ENCODE measurements around the gene ARL3. TPM values are rescaled to one million over a fixed set of nuclear protein-coding genes. Genes with fewer than 3 reads are reported as not detected.

The ARL3 gene
- total RNA-seq, 1 donor = 10.4 TPM

DNA sequence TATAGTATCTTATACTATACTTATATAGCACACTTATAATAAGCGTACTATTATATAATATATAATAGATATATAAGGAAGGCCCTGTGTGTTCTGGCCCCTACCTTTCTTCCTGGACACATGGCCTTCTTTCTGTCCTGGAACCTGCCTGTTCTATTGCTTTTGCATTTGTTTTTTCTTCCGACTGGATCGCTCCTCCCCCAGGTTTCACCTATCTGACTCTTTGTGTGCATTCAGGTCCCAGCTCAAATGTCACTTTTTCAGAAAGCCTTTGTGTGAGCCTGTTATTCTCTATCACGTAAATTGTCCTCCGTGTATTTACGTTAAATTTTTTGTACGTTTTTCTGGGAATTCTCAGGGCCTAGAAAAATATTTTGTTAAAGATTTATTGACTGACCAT lies 72.8 kb downstream of the ARL3 start:
- TF ChIP-seq, protein P1, sequence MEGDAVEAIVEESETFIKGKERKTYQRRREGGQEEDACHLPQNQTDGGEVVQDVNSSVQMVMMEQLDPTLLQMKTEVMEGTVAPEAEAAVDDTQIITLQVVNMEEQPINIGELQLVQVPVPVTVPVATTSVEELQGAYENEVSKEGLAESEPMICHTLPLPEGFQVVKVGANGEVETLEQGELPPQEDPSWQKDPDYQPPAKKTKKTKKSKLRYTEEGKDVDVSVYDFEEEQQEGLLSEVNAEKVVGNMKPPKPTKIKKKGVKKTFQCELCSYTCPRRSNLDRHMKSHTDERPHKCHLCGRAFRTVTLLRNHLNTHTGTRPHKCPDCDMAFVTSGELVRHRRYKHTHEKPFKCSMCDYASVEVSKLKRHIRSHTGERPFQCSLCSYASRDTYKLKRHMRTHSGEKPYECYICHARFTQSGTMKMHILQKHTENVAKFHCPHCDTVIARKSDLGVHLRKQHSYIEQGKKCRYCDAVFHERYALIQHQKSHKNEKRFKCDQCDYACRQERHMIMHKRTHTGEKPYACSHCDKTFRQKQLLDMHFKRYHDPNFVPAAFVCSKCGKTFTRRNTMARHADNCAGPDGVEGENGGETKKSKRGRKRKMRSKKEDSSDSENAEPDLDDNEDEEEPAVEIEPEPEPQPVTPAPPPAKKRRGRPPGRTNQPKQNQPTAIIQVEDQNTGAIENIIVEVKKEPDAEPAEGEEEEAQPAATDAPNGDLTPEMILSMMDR (IDR thresholded peaks at IDR 0.05; ENCODE audit: insufficient read depth, low read length) = no peak
- DNase-seq (ENCODE audit: low read depth) = no peak
- H3K4me3 ChIP-seq (ENCODE audit: low read depth, low read length) = peak overlapping the region; percentile 75

DNA sequence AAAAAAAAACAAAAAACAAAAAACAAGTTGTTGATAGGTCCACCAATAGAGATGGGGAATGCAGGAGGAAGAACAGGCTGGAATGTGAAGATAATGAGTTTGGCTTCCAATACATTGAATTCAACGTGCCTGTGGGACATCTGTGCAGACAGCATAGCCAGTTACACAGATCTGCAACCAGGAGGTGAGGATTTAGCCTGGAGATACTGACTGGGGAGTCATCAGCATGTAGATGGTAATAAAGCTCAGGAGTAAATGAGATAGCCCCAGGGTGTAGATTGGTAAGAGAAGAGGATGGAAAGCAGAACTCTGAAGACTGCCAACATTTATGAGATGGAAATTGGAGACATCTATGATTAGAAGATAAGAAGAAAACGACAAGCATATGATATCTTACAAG lies 74.7 kb downstream of the ARL3 start:
- DNase-seq (ENCODE audit: low read depth) = no peak
- H3K4me3 ChIP-seq (ENCODE audit: low read depth, low read length) = no peak overlapping the region
- TF ChIP-seq, protein P1 (IDR thresholded peaks at IDR 0.05; ENCODE audit: insufficient read depth, low read length) = no peak

DNA sequence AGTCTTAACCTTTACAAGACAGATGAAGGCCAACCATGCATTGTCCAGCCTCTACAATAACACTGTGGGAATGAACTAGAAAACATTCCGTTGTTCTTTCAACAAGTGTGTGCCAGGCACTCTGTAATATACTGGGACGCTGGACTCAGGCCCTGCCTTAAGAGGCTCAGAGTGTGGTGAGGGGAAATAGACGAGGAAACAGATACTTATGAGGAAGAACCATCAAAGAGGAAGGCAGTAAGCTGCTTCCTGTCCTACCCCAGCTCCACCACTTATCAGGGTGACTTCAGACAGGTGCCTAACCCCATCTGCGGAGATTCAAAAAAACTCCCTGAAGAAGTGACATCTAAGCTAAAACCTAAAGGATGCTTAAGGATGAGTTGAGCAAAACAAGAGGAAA lies 78.8 kb downstream of the ARL3 start:
- H3K4me3 ChIP-seq (ENCODE audit: low read depth, low read length) = no peak overlapping the region
- TF ChIP-seq, protein P1 (IDR thresholded peaks at IDR 0.05; ENCODE audit: insufficient read depth, low read length) = no peak
- DNase-seq (ENCODE audit: low read depth) = no peak

DNA sequence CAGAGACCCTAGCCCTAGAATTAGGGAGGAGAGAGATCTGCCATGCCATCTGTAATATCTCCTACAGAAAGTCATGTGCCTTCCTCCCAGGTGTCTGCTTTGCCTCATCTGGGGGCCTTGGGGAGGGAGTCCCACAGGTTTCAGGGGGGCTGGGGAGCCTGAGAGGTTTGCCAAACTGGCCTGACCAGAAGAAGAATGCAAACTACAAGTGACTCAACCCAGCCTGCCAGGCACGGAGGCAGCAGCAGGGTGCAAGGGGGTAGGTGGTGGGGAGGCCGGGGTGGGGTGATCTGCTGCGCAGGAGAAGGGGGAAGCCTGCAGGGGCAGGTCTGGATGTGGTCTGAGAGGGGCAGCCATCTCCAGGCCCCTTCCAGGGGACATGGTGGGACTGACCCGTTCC lies 79.5 kb downstream of the ARL3 start:
- H3K4me3 ChIP-seq (ENCODE audit: low read depth, low read length) = no peak overlapping the region
- no peak for DNase-seq (ENCODE audit: low read depth)
- TF ChIP-seq, protein P1 (IDR thresholded peaks at IDR 0.05; ENCODE audit: insufficient read depth, low read length) = no peak

DNA sequence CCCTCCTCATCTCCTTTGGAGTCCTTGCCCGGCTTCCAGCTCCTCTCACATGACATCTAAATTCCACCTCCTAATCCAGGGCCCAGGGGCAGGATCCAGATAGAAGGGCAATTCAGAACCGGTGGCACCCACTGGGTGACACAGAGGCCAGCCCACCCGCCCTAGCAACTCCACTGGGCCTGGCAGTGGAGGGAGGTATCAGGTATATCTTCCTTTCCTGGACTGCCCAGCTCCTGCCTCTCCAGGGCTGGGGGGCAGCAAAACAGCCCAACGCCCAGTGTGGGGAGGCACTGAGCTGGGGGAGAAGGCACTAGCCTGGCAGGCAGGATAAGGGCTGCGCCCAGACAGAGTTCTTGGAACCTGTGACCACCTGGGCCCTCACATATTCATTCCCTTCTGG lies 80.3 kb downstream of the ARL3 start:
- no peak for DNase-seq (ENCODE audit: low read depth)
- TF ChIP-seq, protein P1 (IDR thresholded peaks at IDR 0.05; ENCODE audit: insufficient read depth, low read length) = no peak
- H3K4me3 ChIP-seq (ENCODE audit: low read depth, low read length) = no peak overlapping the region

DNA sequence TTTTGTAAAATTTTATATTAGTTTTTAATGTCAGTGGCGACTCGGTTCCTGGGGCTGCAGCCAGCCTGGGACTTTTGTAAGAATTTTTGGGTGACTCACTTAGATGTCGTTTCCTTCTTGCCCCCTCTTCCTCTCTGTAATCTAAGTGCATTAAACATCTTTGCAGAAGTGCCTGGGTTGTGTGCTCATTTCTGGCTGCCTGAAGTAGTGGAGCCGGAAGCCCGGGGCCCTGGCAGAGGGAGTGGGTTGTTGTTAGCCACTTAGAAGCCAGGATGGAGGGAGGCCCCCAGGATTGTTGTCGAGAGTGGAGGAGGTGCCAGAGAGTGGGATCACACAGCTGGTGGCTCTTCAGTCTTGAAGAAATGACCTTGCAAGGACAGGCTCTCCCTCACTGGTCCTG lies 80.9 kb downstream of the ARL3 start:
- no peak overlapping the region for H3K4me3 ChIP-seq (ENCODE audit: low read depth, low read length)
- TF ChIP-seq, protein P1 (IDR thresholded peaks at IDR 0.05; ENCODE audit: insufficient read depth, low read length) = no peak
- DNase-seq (ENCODE audit: low read depth) = peak; percentile 77

DNA sequence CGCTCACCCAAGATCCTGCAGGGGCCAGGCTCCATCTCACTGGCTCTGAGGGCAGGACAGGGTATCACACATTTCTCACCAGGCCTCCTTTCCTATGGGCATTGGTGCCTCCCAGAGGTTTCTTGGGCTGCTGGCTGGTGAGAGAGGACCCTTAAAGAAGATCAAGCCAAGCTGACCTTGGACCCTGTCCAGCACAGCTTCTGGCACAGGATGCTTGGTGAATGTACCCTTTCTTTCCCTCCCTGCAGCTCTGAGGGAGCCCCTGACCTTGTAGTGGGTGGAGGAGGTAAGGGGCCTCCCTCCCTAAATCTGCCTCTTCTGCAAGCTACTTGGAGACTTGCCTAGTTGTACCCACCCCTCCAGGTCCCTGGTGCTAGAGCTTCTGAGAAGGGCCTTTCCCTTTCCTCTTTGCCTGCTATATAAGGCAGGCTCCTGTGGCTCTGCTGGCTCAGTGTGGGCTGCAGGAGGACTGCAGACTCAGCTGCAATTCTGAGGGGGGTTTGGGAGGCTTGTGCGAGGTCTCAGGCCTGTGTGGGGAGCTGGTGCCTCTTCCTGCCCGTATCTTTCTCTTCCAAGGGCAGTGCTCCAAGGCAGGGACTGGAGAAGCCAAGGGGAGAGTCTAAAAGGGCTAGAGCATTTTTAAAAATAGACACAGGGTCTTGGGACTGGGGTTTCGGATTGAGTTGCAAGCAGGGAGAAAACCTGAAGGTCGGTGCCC lies 81.6 kb downstream of the ARL3 start:
- TF ChIP-seq, protein P1 (IDR thresholded peaks at IDR 0.05; ENCODE audit: insufficient read depth, low read length) = no peak
- peak overlapping the region; percentile 1 for H3K4me3 ChIP-seq (ENCODE audit: low read depth, low read length)
- peak; percentile 82 for DNase-seq (ENCODE audit: low read depth)
